ENCODE data around the gene STARD8.

GRCh38 chrX:68757331-68757730 lies 109.9 kb downstream of the STARD8 start:
- TF ChIP-seq CTCF (IDR thresholded peaks at IDR 0.05; ENCODE audit: poor library complexity, severe bottlenecking) (no peak), POLR2AphosphoS5 (IDR thresholded peaks at IDR 0.05) (no peak), EZH2 (IDR thresholded peaks at IDR 0.05; ENCODE audit: borderline replicate concordance, insufficient read depth, low read length, poor library complexity, severe bottlenecking) (no peak), RAD21 (conservative IDR thresholded peaks at IDR 0.05) (no peak), TAF1 (IDR thresholded peaks at IDR 0.05; ENCODE audit: low read depth) (no peak), EP300 (conservative IDR thresholded peaks at IDR 0.05; ENCODE audit: poor library complexity, severe bottlenecking) (no peak), REST (IDR thresholded peaks at IDR 0.05; ENCODE audit: borderline replicate concordance) (no peak), SMC3 (conservative IDR thresholded peaks at IDR 0.05; ENCODE audit: poor library complexity) (no peak)
